Gastroesophageal sphincter (tissue), 4 donors: Measurements from ENCODE around the gene UBE3D. TPM values are rescaled to one million over a fixed set of nuclear protein-coding genes. Genes with fewer than 3 reads are reported as not detected.

Experiments
- ATAC-seq: fragments of 150-250 bp; one replicate; pipeline ENCODE4 v1.9.1; 2016; ENCODE audit warnings: mild to moderate bottlenecking, moderate library complexity
- H3K27ac ChIP-seq, 4 donors: fragments of 200-600 bp; sonication (generic) in 3 of 4; 1 replicate in 3 of 4; 2 replicates in 1 of 4; pipeline ENCODE4 v1.5.1; 2016 to 2019
- H3K27me3 ChIP-seq: fragments of 200-600 bp; sonication (generic); one replicate; pipeline ENCODE4 v1.5.1; 2019
- H3K36me3 ChIP-seq, 2 donors: fragments of 200-600 bp; sonication (generic); one replicate each; pipeline ENCODE4 v1.5.1; 2019; ENCODE audit warnings: control low read depth in 1 of 2
- H3K4me1 ChIP-seq, 3 donors: fragments of 200-600 bp; sonication (generic); 1 replicate in 2 of 3; 2 replicates in 1 of 3; pipeline ENCODE4 v1.5.1; 2016 to 2019; ENCODE audit warnings: control low read depth in 2 of 3
- H3K4me3 ChIP-seq, 2 donors: fragments of 200-600 bp; sonication (generic); one replicate each; pipeline ENCODE4 v1.5.1; 2019; ENCODE audit warnings: mild to moderate bottlenecking in 1 of 2, moderate library complexity in 1 of 2
- H3K9me3 ChIP-seq, 3 donors: fragments of 200-600 bp; sonication (generic); one replicate each; pipeline ENCODE4 v1.5.1; 2017 to 2019; ENCODE audit warnings: control low read depth in 2 of 3
- EP300 ChIP-seq: sonication (generic); formaldehyde crosslinking; IDR thresholded peaks from one replicate; pipeline ENCODE4 v1.6.1; 2017; ENCODE audit warnings: antibody characterized with exemption, mild to moderate bottlenecking
- POLR2A ChIP-seq, 2 donors: fragments of 450-650 bp; IDR thresholded peaks; one replicate each; pipeline ENCODE4 v1.6.1; 2017; ENCODE audit warnings: antibody characterized with exemption in 2 of 2, mild to moderate bottlenecking in 2 of 2, moderate library complexity in 1 of 2
- POLR2AphosphoS5 ChIP-seq: sonication (generic); formaldehyde crosslinking; IDR thresholded peaks from one replicate; pipeline ENCODE4 v1.6.1; 2017; ENCODE audit warnings: antibody characterized with exemption
- WGBS, 2 donors: methylation state at CpG; one replicate each; pipeline ENCODE4 v1.1.5; 2018; ENCODE audit warnings: low coverage in 1 of 2; 5-methylcytosine and 5-hydroxymethylcytosine counted together
- total RNA-seq, 4 donors: library from RNA; depleted of rRNA; stranded (reverse); fragments of >200 nt; gene quantifications; one replicate each; pipeline ENCODE4 v1.1.0, GENCODE V29; 2016
- TF ChIP-seq, protein P1 (sequence below), 4 experiments: fragments of 200-600 bp in 2 of 4; fragments of 450-650 bp in 2 of 4; sonication (generic) in 1 of 4; IDR thresholded peaks; one replicate each; pipeline ENCODE4 v1.5.1; 2017 to 2019; ENCODE audit warnings: antibody characterized with exemption in 4 of 4, mild to moderate bottlenecking in 2 of 4, moderate library complexity in 2 of 4

UBE3D gene
- total RNA-seq, 4 donors from 2014 or later, result 3.4 to 13.1 (median 7.3) TPM

DNA sequence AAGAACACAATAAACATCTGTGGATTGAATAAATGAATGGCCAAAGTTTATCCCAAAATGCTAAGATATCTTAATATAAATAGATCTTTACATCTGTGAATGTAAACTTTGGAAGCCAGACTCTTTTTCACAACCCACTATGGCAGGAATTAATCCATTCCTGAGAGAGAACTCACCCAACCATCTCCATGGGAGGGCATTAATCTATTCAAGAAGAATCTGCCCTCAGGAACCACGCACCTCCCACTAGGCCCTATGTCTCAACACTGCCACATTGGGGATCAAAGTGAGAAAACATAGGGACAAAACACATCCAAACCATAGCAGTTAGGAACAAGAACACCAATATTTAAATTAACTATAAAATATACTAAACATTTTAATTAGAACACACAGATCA is 3.4 kb downstream of the UBE3D start:
- Histone ChIP-seq H3K27ac (no peak overlapping the region), H3K36me3 (no peaks in the 10 kb centered on the region), H3K4me3 (no peak overlapping the region), H3K9me3 (no peaks in the 10 kb centered on the region), H3K27me3 (no peaks in the 10 kb centered on the region), H3K4me1 (peaks cover 0 to 26% (median 0%) of the 10 kb centered on the region in 3 donors)
- WGBS, 2 donors, result 100% methylated on average over 1 of the region's 1 CpG
- no peak for ATAC-seq
- TF ChIP-seq, protein P1, sequence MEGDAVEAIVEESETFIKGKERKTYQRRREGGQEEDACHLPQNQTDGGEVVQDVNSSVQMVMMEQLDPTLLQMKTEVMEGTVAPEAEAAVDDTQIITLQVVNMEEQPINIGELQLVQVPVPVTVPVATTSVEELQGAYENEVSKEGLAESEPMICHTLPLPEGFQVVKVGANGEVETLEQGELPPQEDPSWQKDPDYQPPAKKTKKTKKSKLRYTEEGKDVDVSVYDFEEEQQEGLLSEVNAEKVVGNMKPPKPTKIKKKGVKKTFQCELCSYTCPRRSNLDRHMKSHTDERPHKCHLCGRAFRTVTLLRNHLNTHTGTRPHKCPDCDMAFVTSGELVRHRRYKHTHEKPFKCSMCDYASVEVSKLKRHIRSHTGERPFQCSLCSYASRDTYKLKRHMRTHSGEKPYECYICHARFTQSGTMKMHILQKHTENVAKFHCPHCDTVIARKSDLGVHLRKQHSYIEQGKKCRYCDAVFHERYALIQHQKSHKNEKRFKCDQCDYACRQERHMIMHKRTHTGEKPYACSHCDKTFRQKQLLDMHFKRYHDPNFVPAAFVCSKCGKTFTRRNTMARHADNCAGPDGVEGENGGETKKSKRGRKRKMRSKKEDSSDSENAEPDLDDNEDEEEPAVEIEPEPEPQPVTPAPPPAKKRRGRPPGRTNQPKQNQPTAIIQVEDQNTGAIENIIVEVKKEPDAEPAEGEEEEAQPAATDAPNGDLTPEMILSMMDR (IDR thresholded peaks at IDR 0.05), result no peak
- no peak for TF ChIP-seq EP300

- H3K4me3 ChIP-seq, result no peak overlapping the region
- ATAC-seq, result no peak
- TF ChIP-seq POLR2A (IDR thresholded peaks at IDR 0.05) (no peak), EP300 (no peak), POLR2AphosphoS5 (no peak)
- TF ChIP-seq, protein P1 (IDR thresholded peaks at IDR 0.05), result no peak
Measured at GRCh38 chr6:83061190-83061589, 4.5 kb downstream of the UBE3D start.

DNA sequence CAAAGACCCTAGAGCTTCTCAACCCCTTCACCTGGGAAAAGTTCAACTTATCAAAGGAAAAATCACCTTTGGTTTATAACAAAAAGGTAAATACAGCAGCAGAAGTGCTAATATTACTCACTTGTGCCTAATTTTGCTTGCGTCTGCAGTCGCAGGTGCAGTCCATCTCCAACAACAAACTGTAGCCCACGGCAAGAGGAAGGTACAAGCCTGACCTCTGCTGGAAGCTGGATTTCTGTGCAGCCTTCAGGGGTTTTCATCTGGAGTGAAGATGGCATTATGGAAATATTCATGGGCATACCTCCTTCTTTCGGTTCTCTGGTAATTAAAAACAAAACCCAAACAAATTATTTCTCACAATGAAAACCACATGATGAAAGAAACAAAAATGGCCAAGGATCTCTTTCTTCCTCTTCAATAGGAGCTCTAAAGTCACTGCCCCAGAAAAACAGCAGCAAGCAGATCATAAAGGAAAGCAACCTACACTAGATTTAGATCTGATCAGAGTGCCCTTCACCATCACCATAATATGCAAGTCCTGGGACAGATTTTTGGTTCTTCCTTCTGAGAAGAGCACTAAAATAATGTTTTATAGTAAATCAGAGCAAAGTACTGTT is 7.8 kb downstream of the UBE3D start:
- Histone ChIP-seq H3K27ac (no peak overlapping the region), H3K27me3 (no peaks in the 10 kb centered on the region), H3K4me1 (peaks cover 0 to 34% (median 0%) of the 10 kb centered on the region in 3 donors), H3K36me3 (peaks cover 0 to 4% of the 10 kb centered on the region in 2 donors), H3K9me3 (no peaks in the 10 kb centered on the region), H3K4me3 (no peak overlapping the region)
- no peak for TF ChIP-seq POLR2AphosphoS5
- TF ChIP-seq, protein P1 (IDR thresholded peaks at IDR 0.05), result peak; percentile 61 to 84 (median 64)
- peak; percentile 67 for ATAC-seq
- 17 to 22% methylated on average over 4 of the region's 4 CpGs for WGBS, 2 donors

More at GRCh38 chr6:83061190-83061589, 4.5 kb downstream of the UBE3D start:
- Histone ChIP-seq H3K27ac (no peak overlapping the region), H3K9me3 (no peaks in the 10 kb centered on the region), H3K36me3 (no peaks in the 10 kb centered on the region), H3K4me1 (peaks cover 0 to 28% (median 0%) of the 10 kb centered on the region in 3 donors), H3K27me3 (no peaks in the 10 kb centered on the region)

GRCh38 chr6:83055366-83055964 is 10.2 kb downstream of the UBE3D start:
- peaks cover 0 to 10% of the 10 kb centered on the region in 2 donors for H3K36me3 ChIP-seq
- no peak overlapping the region for H3K27ac ChIP-seq
- H3K9me3 ChIP-seq, result no peaks in the 10 kb centered on the region
- peaks cover 0 to 48% (median 0%) of the 10 kb centered on the region in 3 donors for H3K4me1 ChIP-seq
- no peak overlapping the region for H3K4me3 ChIP-seq
- TF ChIP-seq POLR2A (IDR thresholded peaks at IDR 0.05) (no peak), EP300 (no peak)
- TF ChIP-seq, protein P1 (IDR thresholded peaks at IDR 0.05), result peak; percentile 70 to 92 (median 88)
- H3K27me3 ChIP-seq, result no peaks in the 10 kb centered on the region
- WGBS, 2 donors, result 4 to 10% methylated on average over 6 of the region's 6 CpGs
- ATAC-seq, result peak; percentile 50

DNA sequence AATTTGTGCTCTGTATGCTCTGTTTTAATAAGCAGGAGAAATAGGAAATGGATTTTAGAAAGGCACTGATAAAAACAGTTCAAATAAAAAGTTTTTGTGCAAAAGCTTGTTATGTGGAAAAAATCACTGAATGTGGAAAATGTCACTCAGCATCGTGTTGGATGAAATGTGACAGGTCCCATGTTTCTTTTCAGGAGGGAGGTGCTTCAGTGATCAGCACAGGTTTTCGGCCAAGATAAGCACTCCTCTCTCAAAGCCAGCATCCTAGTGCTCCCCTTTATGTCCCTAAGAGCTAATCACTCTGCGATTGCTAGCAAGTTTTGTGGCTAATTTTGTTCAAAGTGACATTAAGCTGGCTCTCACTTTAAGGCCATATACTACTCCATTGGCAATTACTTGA is 12.0 kb downstream of the UBE3D start:
- H3K4me1 ChIP-seq, result peaks cover 0 to 48% (median 0%) of the 10 kb centered on the region in 3 donors
- 74 to 87% methylated on average over 3 of the region's 3 CpGs for WGBS, 2 donors
- TF ChIP-seq, protein P1 (IDR thresholded peaks at IDR 0.05), result no peak
- TF ChIP-seq EP300 (no peak), POLR2A (IDR thresholded peaks at IDR 0.05) (no peak), POLR2AphosphoS5 (no peak)
- ATAC-seq, result no peak
- no peak overlapping the region for H3K27ac ChIP-seq
- H3K9me3 ChIP-seq, result no peaks in the 10 kb centered on the region
- peaks cover 0 to 10% of the 10 kb centered on the region in 2 donors for H3K36me3 ChIP-seq
- H3K4me3 ChIP-seq, result no peak overlapping the region
- H3K27me3 ChIP-seq, result no peaks in the 10 kb centered on the region
